Measurements from ENCODE around the gene DEDD2. TPM values are rescaled to one million over a fixed set of nuclear protein-coding genes. Genes with fewer than 3 reads are reported as not detected.

Gene DEDD2
- total RNA-seq, 4 donors from 2014 or later = 46.1 to 55.8 (median 50.2) TPM

- no peak for DNase-seq
- WGBS, 2 donors = 92 to 95% methylated on average over 1 of the region's 1 CpG
- H3K4me1 ChIP-seq = peaks cover 15 to 16% of the 10 kb centered on the region in 2 donors
- no peaks in the 10 kb centered on the region for H3K9me3 ChIP-seq
- TF ChIP-seq CTCF (IDR thresholded peaks at IDR 0.05) = no peak
- no peak for TF ChIP-seq POLR2A (IDR thresholded peaks at IDR 0.05)
- H3K36me3 ChIP-seq = peaks cover 37% of the 10 kb centered on the region in 2 donors
- intact Hi-C loops (cut with DNase I) = no loop called here
- H3K4me3 ChIP-seq (replicated peaks in 1 of 3) = no peak overlapping the region
- no peak overlapping the region for H3K27ac ChIP-seq
- no peaks in the 10 kb centered on the region for H3K27me3 ChIP-seq
Measured at GRCh38 chr19:42212886-42213285, 4.6 kb downstream of the DEDD2 start.

GRCh38 chr19:42208612-42209011, 8.9 kb downstream of the DEDD2 start:
- 91 to 95% methylated on average over 11 of the region's 11 CpGs for WGBS, 2 donors
- H3K4me1 ChIP-seq = no peaks in the 10 kb centered on the region
- no peak overlapping the region for H3K27ac ChIP-seq
- DNase-seq = no peak
- no peaks in the 10 kb centered on the region for H3K27me3 ChIP-seq
- no peak overlapping the region for H3K4me3 ChIP-seq (replicated peaks in 1 of 3)
- intact Hi-C loops (cut with DNase I) = no loop called here
- H3K36me3 ChIP-seq = peaks cover 45 to 59% of the 10 kb centered on the region in 2 donors
- no peaks in the 10 kb centered on the region for H3K9me3 ChIP-seq
- TF ChIP-seq CTCF (IDR thresholded peaks at IDR 0.05) (no peak), POLR2A (IDR thresholded peaks at IDR 0.05) (no peak)

- H3K27ac ChIP-seq = no peak overlapping the region
- no peaks in the 10 kb centered on the region for H3K9me3 ChIP-seq
- TF ChIP-seq POLR2A (IDR thresholded peaks at IDR 0.05) (no peak), CTCF (IDR thresholded peaks at IDR 0.05) (no peak)
- peaks cover 44 to 57% of the 10 kb centered on the region in 2 donors for H3K36me3 ChIP-seq
- intact Hi-C loops (cut with DNase I) = no loop called here
- H3K27me3 ChIP-seq = no peaks in the 10 kb centered on the region
- WGBS, 2 donors = 91 to 93% methylated on average over 6 of the region's 6 CpGs
- DNase-seq = no peak
- H3K4me3 ChIP-seq (replicated peaks in 1 of 3) = no peak overlapping the region
- H3K4me1 ChIP-seq = no peaks in the 10 kb centered on the region
Measured at GRCh38 chr19:42207767-42208271, 9.7 kb downstream of the DEDD2 start.

- intact Hi-C loops (cut with DNase I) = no loop called here
- no peak for TF ChIP-seq POLR2A (IDR thresholded peaks at IDR 0.05)
- TF ChIP-seq CTCF (IDR thresholded peaks at IDR 0.05) = no peak
- Histone ChIP-seq H3K36me3 (peaks cover 44 to 54% of the 10 kb centered on the region in 2 donors), H3K4me3 (replicated peaks in 1 of 3) (no peak overlapping the region), H3K27me3 (no peaks in the 10 kb centered on the region), H3K27ac (no peak overlapping the region), H3K9me3 (no peaks in the 10 kb centered on the region), H3K4me1 (no peaks in the 10 kb centered on the region)
- WGBS, 2 donors = 83 to 86% methylated on average over 10 to 12 of the region's 14 CpGs
- no peak for DNase-seq
Measured at GRCh38 chr19:42206871-42207755, 10.4 kb downstream of the DEDD2 start.

GRCh38 chr19:42204664-42205063, 12.8 kb downstream of the DEDD2 start:
- intact Hi-C loops (cut with DNase I) = no loop called here
- H3K4me1 ChIP-seq = no peaks in the 10 kb centered on the region
- H3K9me3 ChIP-seq = no peaks in the 10 kb centered on the region
- peaks cover 50 to 60% of the 10 kb centered on the region in 2 donors for H3K36me3 ChIP-seq
- no peak overlapping the region for H3K4me3 ChIP-seq (replicated peaks in 1 of 3)
- TF ChIP-seq POLR2A (IDR thresholded peaks at IDR 0.05) (no peak), CTCF (IDR thresholded peaks at IDR 0.05) (no peak)
- no peak overlapping the region for H3K27ac ChIP-seq
- no peak for DNase-seq
- 84 to 90% methylated on average over 6 of the region's 6 CpGs for WGBS, 2 donors
- no peaks in the 10 kb centered on the region for H3K27me3 ChIP-seq

Measured in thyroid gland (tissue), 4 donors.